Mesenteric fat pad (tissue), 1 donor: ENCODE data around the gene F11R. TPM values are rescaled to one million over a fixed set of nuclear protein-coding genes. Genes with fewer than 3 reads are reported as not detected.
"Not testable (repeated sequence)": the region's sequence is repeated elsewhere in the genome, so short reads cannot be mapped to it uniquely, and the experiment has no call there.

ENCODE experiments used
- DNase-seq: peaks from one replicate; pipeline ENCODE4 v3.0.0-alpha.2; 2020; ENCODE audit warnings: low spot score
- long read RNA-seq: library from polyadenylated mRNA; unstranded; transcript quantifications from one replicate; pipeline ENCODE4 v2.0.0, GENCODE V29; 2020
- total RNA-seq: library from RNA; stranded (reverse); fragmentation: NEBNext Ultra II Directional; extraction: Animal tissue kit (Norgen Biotek cat#: 25700); gene quantifications from one replicate; pipeline ENCODE4 v1.2.1, GENCODE V29; 2021
- donor health status: DM: yes; HTN: yes; CAD: no.

The F11R gene
- total RNA-seq: 55.5 TPM
- long read RNA-seq, partial matches to known transcripts: 1 of 10 reads
- long read RNA-seq, other reads (novel, unspliced or antisense): 9 of 10 reads

- DNase-seq: no peak
These were observed at the start of gene F11R for GRCh38 chr1:161020509-161021164. TSS of gene F11R (minus strand) at chr1:161021152. CDS start at chr1:161021073, 79 bp downstream.

DNA sequence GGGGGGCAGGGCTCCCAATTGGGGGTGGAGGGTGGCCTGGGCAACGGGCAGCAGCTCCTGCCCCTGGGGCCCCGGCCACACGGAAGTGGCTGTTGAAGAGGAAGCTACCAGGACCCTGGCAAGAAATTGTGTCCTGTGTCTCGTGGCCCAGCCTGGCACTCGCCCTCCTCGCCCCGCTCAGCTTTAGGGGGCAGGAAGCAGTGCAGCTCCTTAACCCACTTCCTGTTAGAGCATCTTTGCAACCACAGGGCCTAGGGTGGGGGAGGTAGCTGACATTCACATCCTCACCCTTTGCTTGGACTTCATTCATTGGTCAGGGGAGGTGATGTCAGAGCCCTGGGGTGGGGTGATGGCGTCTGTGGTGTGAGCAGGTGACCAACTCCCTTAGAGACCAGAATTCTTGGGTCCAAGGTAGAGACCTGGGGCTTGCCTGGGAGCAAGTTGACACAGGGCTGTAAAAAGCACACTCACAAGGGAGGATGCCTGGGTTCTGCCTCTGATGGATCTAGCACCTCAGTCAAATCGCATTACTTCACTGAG lies 48.8 kb upstream of the F11R start, which contains the start of gene ARHGAP30:
Gene ARHGAP30, minus strand, starts transcription at position 161 of the 540 bp plus-strand sequence. CDS start 267 bp downstream, outside the sequence.
- DNase-seq: no peak

DNA sequence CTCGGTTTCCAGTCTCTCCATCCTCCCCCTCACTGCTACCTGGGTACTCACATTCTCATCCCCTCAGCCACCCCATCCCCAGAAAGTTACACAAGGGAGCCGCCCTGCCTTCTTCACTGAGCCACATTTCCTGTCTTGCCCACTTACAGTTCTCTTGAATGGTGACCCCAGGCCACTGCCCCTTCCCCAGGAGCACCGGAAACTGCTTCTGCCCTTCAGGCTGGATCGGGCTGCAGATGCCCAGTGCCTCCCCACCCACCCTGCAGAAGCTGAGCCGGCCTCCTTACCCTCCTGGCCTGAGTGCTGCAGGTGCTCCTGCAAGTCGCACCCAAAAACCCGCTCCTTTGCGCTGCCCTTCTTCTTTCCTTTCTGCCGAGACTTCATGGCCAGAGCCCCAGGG lies 48.3 kb upstream of the F11R start:
- DNase-seq: no peak

DNA sequence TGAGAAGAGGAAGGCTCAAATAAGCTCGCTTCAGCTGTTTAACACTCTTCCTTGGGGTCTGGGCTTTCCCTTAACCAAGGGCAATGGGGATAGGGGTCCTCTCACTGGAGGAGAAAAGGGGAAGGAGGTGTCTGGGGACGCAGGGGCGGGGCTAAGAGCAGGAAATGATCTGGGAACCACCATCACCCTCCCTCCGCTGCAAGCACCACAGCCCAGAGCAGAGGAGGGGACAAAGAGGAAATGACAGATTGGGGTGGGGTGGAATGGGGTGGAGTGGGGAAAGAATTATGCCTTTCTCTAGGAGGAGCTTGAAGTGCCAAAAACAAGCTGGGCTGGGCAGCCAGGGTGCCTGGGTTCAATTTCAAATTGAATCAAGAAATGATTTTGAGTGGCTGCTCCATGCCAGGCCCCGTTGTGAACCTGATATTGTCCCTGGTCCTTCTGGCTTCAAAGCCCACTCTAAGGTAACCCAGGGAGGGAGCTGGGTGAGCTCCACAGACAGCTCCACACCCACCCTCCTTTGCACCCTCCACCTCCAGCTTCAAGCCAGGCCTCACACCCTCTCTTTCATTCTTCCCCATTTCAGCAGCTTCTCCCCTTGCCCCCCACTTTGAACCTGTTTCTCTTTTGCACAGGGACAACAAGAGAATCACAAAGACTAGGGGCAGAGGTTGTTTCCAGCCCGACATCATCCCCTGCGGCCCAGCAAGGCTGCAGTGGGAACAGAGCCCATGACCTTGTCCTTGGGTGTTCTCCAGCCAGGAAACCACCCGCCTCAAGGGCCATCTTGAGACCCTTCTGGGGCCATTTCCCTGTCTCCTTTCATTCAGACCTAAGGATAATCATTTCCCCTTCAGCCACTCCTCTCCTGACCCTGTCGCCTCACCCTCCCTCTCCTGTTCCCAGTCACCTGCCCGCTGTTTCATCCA lies 47.6 kb upstream of the F11R start:
- DNase-seq: no peak

DNA sequence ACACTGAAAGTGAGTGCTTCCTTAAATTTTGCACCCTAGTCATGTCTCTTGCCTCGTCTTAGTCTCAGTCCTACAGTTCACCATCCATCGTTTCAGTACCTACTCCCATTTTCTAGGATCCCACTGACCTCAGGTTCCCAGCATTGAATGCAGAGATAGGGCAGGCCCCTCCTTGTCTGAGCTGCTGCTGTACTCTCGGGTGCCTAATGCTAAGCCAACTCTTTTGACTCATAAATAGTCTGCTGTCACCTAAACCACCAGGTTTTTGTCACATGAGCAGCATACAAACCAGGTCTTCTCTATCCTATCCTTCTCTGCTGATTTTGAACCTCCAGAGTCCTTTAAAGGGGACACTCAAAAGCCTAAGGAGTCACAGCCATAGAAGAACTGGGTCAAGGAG lies 45.7 kb upstream of the F11R start:
- DNase-seq: no peak

- DNase-seq: not testable (repeated sequence)
These were observed 44.7 kb upstream of the F11R start for GRCh38 chr1:161065681-161066080.

GRCh38 chr1:161063936-161064335 lies 43.0 kb upstream of the F11R start:
- not testable (repeated sequence) for DNase-seq

DNA sequence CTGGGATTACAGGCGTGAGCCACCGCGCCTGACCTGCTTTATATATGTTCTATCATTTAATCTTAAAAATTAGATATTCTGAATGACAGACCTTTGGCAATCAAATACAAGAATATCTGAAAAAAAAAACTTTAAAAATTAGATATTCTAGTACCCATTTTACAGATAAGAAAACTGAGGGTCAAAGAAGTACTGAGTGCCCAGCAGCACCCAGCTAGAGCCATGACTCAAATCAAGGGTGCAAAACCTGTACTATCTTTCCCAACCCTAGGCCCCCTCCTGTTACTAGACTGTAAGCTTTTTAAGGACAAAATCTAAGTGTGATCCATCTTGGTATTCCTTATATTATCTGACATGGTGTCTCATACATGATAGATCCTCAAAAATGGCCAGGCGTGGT lies 40.5 kb upstream of the F11R start:
- DNase-seq: no peak

DNA sequence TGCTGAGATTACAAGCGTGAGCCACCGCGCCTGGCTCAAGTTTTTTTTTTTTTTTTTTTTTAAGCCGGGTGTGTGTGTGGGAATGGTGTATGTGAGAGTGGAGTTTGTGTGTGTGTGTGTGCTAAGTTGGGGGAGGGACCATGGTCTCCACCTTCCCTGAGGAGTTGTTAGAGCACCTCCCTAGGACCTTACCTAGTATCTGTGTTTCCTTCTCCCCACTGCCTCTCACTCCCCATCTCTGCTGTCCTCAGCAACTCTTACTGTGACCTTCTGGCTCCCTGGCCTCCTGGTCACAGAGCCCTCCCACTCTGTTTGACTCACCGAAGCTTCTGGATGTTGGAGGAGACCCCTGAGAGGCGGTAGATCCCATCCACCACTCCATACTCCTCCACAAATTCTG lies 38.3 kb upstream of the F11R start:
- no peak for DNase-seq

- no peak for DNase-seq
These were observed 33.9 kb upstream of the F11R start for GRCh38 chr1:161054805-161055204.

DNA sequence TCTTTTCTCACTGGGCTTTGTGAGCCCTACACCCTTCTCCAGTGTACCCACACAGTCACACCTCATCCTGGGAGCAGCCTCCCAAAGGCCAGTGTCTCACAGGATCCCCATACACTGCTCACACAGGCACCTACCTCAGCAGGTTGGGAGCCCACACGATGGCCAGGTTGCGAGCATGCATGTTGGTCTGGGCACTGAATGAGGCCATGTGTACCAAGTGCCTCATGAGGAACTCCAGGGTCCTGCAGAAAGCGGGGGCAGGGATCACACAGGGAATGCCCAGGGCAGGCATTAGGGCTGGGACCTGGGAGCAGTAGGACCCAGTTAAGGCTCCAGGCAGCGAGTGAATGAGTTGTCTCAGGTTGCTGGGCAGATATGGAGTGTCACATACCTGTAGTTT lies 33.3 kb upstream of the F11R start:
- DNase-seq: no peak

DNA sequence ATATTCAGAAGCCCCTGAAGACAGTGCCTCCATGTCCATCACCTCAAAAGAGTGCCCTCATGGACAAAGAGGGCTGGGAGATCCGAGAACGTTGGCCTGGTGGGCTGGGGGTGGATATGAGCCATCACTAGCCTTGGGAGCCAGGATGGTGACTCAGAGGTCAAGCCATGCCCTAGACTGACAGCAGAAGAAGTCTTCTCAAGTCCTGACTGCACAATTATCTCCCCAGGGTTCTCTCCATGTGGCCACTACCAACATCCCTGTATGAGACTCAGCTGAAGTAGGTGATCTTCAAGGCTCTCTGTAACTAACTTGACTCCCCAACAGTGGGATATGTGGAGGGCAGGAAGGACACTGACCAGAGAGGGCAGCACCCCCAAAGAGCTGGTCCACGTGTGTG lies 31.9 kb upstream of the F11R start:
- DNase-seq: no peak

DNA sequence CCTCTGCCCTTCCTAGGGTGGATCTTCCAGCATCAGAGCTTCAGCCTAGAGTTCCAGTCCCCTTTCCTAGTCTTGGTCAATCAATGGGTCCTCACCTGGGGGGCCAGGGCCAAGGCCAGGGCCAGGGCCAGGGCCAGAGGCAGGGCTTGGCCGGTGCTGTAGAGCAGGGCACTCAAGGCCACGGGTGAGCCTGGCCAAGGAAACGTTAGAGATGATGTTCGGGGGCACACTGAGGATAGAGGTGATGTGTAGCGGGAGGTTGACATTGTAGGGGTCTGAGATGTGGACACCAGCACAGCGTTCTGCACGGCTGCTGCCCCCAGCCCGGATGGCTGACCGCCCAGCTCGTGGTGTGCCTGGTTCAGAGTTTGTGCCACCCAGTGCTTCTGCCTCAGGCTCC lies 30.3 kb upstream of the F11R start:
- no peak for DNase-seq

- DNase-seq: no peak
These were observed 28.2 kb upstream of the F11R start for GRCh38 chr1:161048949-161049722.

DNA sequence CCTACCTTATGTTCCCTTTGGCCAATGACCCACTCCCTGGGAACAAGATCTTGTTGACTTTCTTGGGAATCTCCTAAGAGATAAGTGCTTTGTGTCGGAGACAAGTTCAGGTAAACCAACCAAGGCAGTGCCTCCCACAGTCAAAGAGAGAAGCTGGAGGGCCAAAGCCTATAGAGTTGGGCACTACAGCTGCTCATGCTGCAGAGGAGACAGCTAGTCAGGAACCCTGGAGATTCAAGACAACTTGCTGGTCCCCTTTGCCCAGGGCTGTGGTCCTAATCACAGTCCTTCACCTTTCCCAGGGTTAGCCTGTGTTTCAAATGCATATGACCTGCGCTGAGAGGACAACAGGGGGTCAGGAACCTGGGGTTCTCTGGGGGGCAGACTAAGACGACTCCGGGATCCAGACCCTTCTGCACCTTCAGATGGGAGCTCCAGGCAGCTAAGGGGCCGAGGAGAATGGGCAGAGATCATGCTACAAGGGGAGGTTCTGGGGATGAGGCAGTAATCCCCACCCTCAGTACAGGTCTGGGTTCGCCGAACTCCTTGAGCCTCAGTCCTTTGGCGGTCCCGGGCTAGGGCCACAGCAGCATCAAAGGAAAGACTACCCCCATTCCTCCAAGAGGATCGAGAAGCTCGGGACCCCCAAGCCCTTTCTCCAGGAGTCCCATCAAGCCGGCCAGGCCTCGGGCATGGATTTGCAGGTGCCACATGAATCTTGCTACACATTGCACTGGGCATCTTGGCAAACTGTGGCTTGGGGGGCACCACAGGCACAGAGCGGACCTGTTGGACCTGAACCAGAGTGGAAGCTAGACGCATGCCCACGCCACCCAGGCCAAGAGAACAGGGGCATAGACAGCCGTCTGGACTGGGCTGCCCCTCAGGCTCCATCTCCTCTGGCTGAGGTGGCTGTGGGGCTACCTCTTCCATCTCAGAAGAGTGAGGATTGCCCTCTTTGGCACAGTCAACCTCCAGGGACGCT lies 26.8 kb upstream of the F11R start:
- no peak for DNase-seq

GRCh38 chr1:161046605-161047228 lies 25.8 kb upstream of the F11R start:
- DNase-seq: no peak

GRCh38 chr1:161045736-161046604 lies 25.0 kb upstream of the F11R start, which contains the start of gene USF1:
TSS of gene USF1 (minus strand) at chr1:161045977. CDS start at chr1:161043275, 2,702 bp downstream.
- DNase-seq: peak; percentile 95
